Right lobe of liver (tissue), 4 donors: ENCODE data around the gene ZNF75A.

Source experiments
- CTCF ChIP-seq, 4 donors: fragments of 200-600 bp in 3 of 4; fragments of 450-650 bp in 1 of 4; IDR thresholded peaks; one replicate each; pipeline versions ENCODE4 v1.5.1 to v1.8.0; 2016 to 2022; ENCODE audit warnings: antibody characterized with exemption in 4 of 4, mild to moderate bottlenecking in 2 of 4
- POLR2A ChIP-seq: fragments of 450-650 bp; IDR thresholded peaks from one replicate; pipeline ENCODE4 v1.6.1; 2017; ENCODE audit warnings: antibody characterized with exemption, mild to moderate bottlenecking
- donor health status: DM: no; HTN: no; CAD: no.
- donor health status: DM: no; HTN: no; CAD: no.
- donor health status: DM: no; HTN: yes; CAD: no.

GRCh38 chr16:3283543-3284447 lies 21.5 kb upstream of the ZNF75A start:
- TF ChIP-seq CTCF (IDR thresholded peaks at IDR 0.05) (no peak), POLR2A (peak; percentile 0)
